SK-N-SH treated with all-trans-retinoic acid at 6 μM for 48 hours (cell line): ENCODE results near the gene IFI16.
"Not testable (repeated sequence)": the region's sequence is repeated elsewhere in the genome, so short reads cannot be mapped to it uniquely, and the experiment has no call there.

Experiments used
- ATAC-seq: fragments of 200-7000 bp; cut with Tn5 transposase; 3 replicates; pipeline ENCODE4 v1.9.1; 2020; ENCODE audit warnings: mild to moderate bottlenecking, moderate library complexity
- ARNTL ChIP-seq: fragments of 450-650 bp; formaldehyde crosslinking; IDR thresholded peaks from 2 replicates; pipeline ENCODE4 v1.5.0; 2020; ENCODE audit warnings: low read depth, mild to moderate bottlenecking, moderate library complexity, borderline replicate concordance
- CREB5 ChIP-seq: fragments of 250-450 bp; sonication (Bioruptor Pico); IDR thresholded peaks from 2 replicates; pipeline ENCODE4 v1.5.1; 2020; ENCODE audit warnings: low read depth, mild to moderate bottlenecking, moderate library complexity
- ESRRG ChIP-seq: fragments of 250-450 bp; sonication (Bioruptor Pico); IDR thresholded peaks from 2 replicates; pipeline ENCODE4 v1.6.1; 2021; ENCODE audit warnings: mild to moderate bottlenecking
- GLIS3 ChIP-seq: fragments of 250-450 bp; sonication (Bioruptor Pico); IDR thresholded peaks from 2 replicates; pipeline ENCODE4 v1.5.0; 2020; ENCODE audit warnings: mild to moderate bottlenecking, moderate library complexity
- OSR1 ChIP-seq: fragments of 250-450 bp; sonication (Bioruptor Pico); IDR thresholded peaks from 2 replicates; pipeline ENCODE4 v1.8.0; 2022; ENCODE audit warnings: moderate library complexity, mild to moderate bottlenecking, inconsistent platforms
- PPARA ChIP-seq: fragments of 250-450 bp; sonication (Bioruptor Pico); IDR thresholded peaks from 2 replicates; pipeline ENCODE4 v1.5.0; 2020; ENCODE audit warnings: mild to moderate bottlenecking, borderline replicate concordance
- RARB ChIP-seq: fragments of 250-450 bp; sonication (Bioruptor Pico); IDR thresholded peaks from 2 replicates; pipeline ENCODE4 v1.8.0; 2021; ENCODE audit warnings: mild to moderate bottlenecking, moderate library complexity
- SNAI2 ChIP-seq: fragments of 250-450 bp; sonication (Bioruptor Pico); IDR thresholded peaks from 2 replicates; pipeline ENCODE4 v1.5.0; 2020; ENCODE audit warnings: mild to moderate bottlenecking, moderate library complexity
- TCF4 ChIP-seq: fragments of 250-450 bp; sonication (Bioruptor Pico); IDR thresholded peaks from 2 replicates; pipeline ENCODE4 v1.8.0; 2021; ENCODE audit warnings: mild to moderate bottlenecking, moderate library complexity, borderline replicate concordance
- TSHZ2 ChIP-seq: fragments of 250-450 bp; sonication (Bioruptor Pico); IDR thresholded peaks from 2 replicates; pipeline ENCODE4 v1.5.0; 2020; ENCODE audit warnings: mild to moderate bottlenecking, moderate library complexity
- ZC3H10 ChIP-seq: fragments of 250-450 bp; sonication (Bioruptor Pico); IDR thresholded peaks from 2 replicates; pipeline ENCODE4 v1.5.1; 2021; ENCODE audit warnings: mild to moderate bottlenecking, moderate library complexity
- ZNF565 ChIP-seq: fragments of 450-650 bp; formaldehyde crosslinking; conservative IDR thresholded peaks from 2 replicates; pipeline ENCODE4 v1.5.0; 2020; ENCODE audit warnings: low read depth, mild to moderate bottlenecking, moderate library complexity
- ZNF8 ChIP-seq: fragments of 450-650 bp; formaldehyde crosslinking; IDR thresholded peaks from 2 replicates; pipeline ENCODE4 v1.5.0; 2020; ENCODE audit warnings: mild to moderate bottlenecking, moderate library complexity
- TF ChIP-seq, protein P1 (sequence below): fragments of 250-450 bp; sonication (Bioruptor Pico); IDR thresholded peaks from 2 replicates; pipeline ENCODE4 v1.8.0; 2021; ENCODE audit warnings: low read depth, mild to moderate bottlenecking, moderate library complexity, borderline replicate concordance
- TF ChIP-seq, protein P2 (sequence below): fragments of 250-450 bp; sonication (Bioruptor Pico); IDR thresholded peaks from 2 replicates; pipeline ENCODE4 v1.5.1; 2021; ENCODE audit warnings: mild to moderate bottlenecking, moderate library complexity

Gene IFI16

GRCh38 chr1:159030877-159031447 is 21.3 kb downstream of the IFI16 start:
- no peak for TF ChIP-seq RARB (CRISPR knock-in tag)
- ATAC-seq: no peak

DNA sequence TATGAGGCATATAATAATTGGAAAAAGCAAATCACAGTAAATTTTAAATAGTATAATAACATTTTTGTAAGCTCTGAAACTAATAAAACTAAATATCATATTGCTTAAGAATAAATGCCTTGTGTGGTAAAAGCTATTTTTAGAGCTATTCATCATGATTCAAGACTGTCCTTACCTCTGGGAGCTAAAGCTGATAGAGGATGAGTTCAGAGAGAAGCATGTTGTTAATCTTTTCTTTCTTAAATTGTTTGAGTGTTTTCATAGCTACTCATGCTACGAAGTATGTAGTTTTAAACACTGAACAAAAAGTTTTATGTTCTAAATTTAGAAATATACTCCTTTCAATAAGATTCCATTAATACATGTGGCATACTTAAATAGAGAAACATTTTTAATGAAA is 30.5 kb downstream of the IFI16 start:
- ATAC-seq: peak; percentile 96
- TF ChIP-seq TSHZ2 (CRISPR knock-in tag) (no peak), CREB5 (CRISPR knock-in tag) (no peak), ESRRG (CRISPR knock-in tag) (no peak)
- TF ChIP-seq, protein P1, sequence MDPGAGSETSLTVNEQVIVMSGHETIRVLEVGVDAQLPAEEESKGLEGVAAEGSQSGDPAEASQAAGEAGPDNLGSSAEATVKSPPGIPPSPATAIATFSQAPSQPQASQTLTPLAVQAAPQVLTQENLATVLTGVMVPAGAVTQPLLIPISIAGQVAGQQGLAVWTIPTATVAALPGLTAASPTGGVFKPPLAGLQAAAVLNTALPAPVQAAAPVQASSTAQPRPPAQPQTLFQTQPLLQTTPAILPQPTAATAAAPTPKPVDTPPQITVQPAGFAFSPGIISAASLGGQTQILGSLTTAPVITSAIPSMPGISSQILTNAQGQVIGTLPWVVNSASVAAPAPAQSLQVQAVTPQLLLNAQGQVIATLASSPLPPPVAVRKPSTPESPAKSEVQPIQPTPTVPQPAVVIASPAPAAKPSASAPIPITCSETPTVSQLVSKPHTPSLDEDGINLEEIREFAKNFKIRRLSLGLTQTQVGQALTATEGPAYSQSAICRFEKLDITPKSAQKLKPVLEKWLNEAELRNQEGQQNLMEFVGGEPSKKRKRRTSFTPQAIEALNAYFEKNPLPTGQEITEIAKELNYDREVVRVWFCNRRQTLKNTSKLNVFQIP (CRISPR knock-in tag): no peak
- TF ChIP-seq, protein P2, sequence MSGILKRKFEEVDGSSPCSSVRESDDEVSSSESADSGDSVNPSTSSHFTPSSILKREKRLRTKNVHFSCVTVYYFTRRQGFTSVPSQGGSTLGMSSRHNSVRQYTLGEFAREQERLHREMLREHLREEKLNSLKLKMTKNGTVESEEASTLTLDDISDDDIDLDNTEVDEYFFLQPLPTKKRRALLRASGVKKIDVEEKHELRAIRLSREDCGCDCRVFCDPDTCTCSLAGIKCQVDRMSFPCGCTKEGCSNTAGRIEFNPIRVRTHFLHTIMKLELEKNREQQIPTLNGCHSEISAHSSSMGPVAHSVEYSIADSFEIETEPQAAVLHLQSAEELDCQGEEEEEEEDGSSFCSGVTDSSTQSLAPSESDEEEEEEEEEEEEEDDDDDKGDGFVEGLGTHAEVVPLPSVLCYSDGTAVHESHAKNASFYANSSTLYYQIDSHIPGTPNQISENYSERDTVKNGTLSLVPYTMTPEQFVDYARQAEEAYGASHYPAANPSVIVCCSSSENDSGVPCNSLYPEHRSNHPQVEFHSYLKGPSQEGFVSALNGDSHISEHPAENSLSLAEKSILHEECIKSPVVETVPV (CRISPR knock-in tag): no peak

- ATAC-seq: peak; percentile 24
- TF ChIP-seq RARB (CRISPR knock-in tag): no peak
- TF ChIP-seq ZNF565 (CRISPR knock-in tag): no peak
- TF ChIP-seq CREB5 (CRISPR knock-in tag): no peak
- no peak for TF ChIP-seq SNAI2 (CRISPR knock-in tag)
- no peak for TF ChIP-seq OSR1 (CRISPR knock-in tag)
Measured at GRCh38 chr1:159040893-159041724, 31.4 kb downstream of the IFI16 start.

- not testable (repeated sequence) for ATAC-seq
Measured at GRCh38 chr1:159046486-159046885, 36.8 kb downstream of the IFI16 start.

GRCh38 chr1:159051436-159051835 is 41.7 kb downstream of the IFI16 start:
- TF ChIP-seq ZNF565 (CRISPR knock-in tag) (no peak), PPARA (CRISPR knock-in tag) (no peak), TSHZ2 (CRISPR knock-in tag) (no peak), ARNTL (CRISPR knock-in tag) (no peak), ZC3H10 (CRISPR knock-in tag) (no peak), OSR1 (CRISPR knock-in tag) (no peak), ZNF8 (CRISPR knock-in tag) (no peak), TCF4 (CRISPR knock-in tag) (no peak), RARB (CRISPR knock-in tag) (no peak), GLIS3 (CRISPR knock-in tag) (no peak)
- TF ChIP-seq, protein P1 (CRISPR knock-in tag): no peak
- TF ChIP-seq, protein P2 (CRISPR knock-in tag): no peak

More at GRCh38 chr1:159051436-159051835, 41.7 kb downstream of the IFI16 start:
- no peak for ATAC-seq
